GM21423 (cell line): ENCODE measurements around the gene SMARCC1.

Experiments
- ATAC-seq: cut with Tn5 transposase; IDR thresholded peaks from one replicate; pipeline ENCODE4 v1.9.1; 2021; ENCODE audit warnings: mild to moderate bottlenecking, moderate library complexity; ENCODE audit not compliant: unreplicated experiment

Gene SMARCC1

GRCh38 chr3:47705391-47705790 is 76.3 kb downstream of the SMARCC1 start:
- no peak for ATAC-seq

GRCh38 chr3:47704237-47704612 is 77.5 kb downstream of the SMARCC1 start:
- no peak for ATAC-seq

- ATAC-seq: no peak
These were observed 80.3 kb downstream of the SMARCC1 start for GRCh38 chr3:47701388-47701787.

- ATAC-seq: no peak
These were observed 89.5 kb downstream of the SMARCC1 start for GRCh38 chr3:47692158-47692557.

- no peak for ATAC-seq
These were observed 93.2 kb downstream of the SMARCC1 start for GRCh38 chr3:47688488-47688887.

GRCh38 chr3:47685037-47685436 is 96.7 kb downstream of the SMARCC1 start:
- ATAC-seq: no peak

GRCh38 chr3:47681016-47681415 is 100.7 kb downstream of the SMARCC1 start:
- no peak for ATAC-seq

GRCh38 chr3:47678446-47679338 is 103.0 kb downstream of the SMARCC1 start:
- no peak for ATAC-seq

GRCh38 chr3:47669026-47669749 is 112.5 kb downstream of the SMARCC1 start:
- no peak for ATAC-seq

- no peak for ATAC-seq
These were observed 115.6 kb downstream of the SMARCC1 start for GRCh38 chr3:47666118-47666517.

GRCh38 chr3:47664519-47664918 is 117.2 kb downstream of the SMARCC1 start:
- ATAC-seq: no peak

GRCh38 chr3:47663630-47664240 is 118.0 kb downstream of the SMARCC1 start:
- ATAC-seq: no peak

GRCh38 chr3:47661121-47661752 is 120.5 kb downstream of the SMARCC1 start:
- ATAC-seq: no peak

- ATAC-seq: no peak
These were observed 123.2 kb downstream of the SMARCC1 start for GRCh38 chr3:47658444-47658843.

- ATAC-seq: no peak
These were observed 129.6 kb downstream of the SMARCC1 start for GRCh38 chr3:47652142-47652541.

- ATAC-seq: no peak
These were observed 131.4 kb downstream of the SMARCC1 start for GRCh38 chr3:47650294-47650693.

- no peak for ATAC-seq
These were observed 134.1 kb downstream of the SMARCC1 start for GRCh38 chr3:47647550-47647949.

GRCh38 chr3:47646362-47646761 is 135.3 kb downstream of the SMARCC1 start:
- ATAC-seq: no peak

- ATAC-seq: no peak
These were observed 136.1 kb downstream of the SMARCC1 start for GRCh38 chr3:47645551-47645950.

GRCh38 chr3:47643092-47643491 is 138.6 kb downstream of the SMARCC1 start:
- ATAC-seq: no peak

GRCh38 chr3:47641739-47642138 is 140.0 kb downstream of the SMARCC1 start:
- ATAC-seq: no peak
